GM19035 (cell line): ENCODE data around the gene OR6B1.
"Not testable (repeated sequence)": the region's sequence is repeated elsewhere in the genome, so short reads cannot be mapped to it uniquely, and the experiment has no call there.

Experiments used
- ATAC-seq: cut with Tn5 transposase; IDR thresholded peaks from one replicate; pipeline ENCODE4 v1.9.1; 2021; ENCODE audit not compliant: unreplicated experiment

The OR6B1 gene

GRCh38 chr7:144004703-144005102, 4.6 kb downstream of the OR6B1 start:
- no peak for ATAC-seq

- ATAC-seq, result no peak
Observed at GRCh38 chr7:144006029-144006691, 6.0 kb downstream of the OR6B1 start.

- no peak for ATAC-seq
Observed at GRCh38 chr7:144006692-144007042, 6.5 kb downstream of the OR6B1 start.

GRCh38 chr7:144009361-144009760, 9.2 kb downstream of the OR6B1 start:
- no peak for ATAC-seq

GRCh38 chr7:144010061-144010460, 9.9 kb downstream of the OR6B1 start:
- not testable (repeated sequence) for ATAC-seq

- ATAC-seq, result not testable (repeated sequence)
Observed at GRCh38 chr7:144010821-144011220, 10.7 kb downstream of the OR6B1 start.

GRCh38 chr7:144011458-144012230, 11.5 kb downstream of the OR6B1 start:
- no peak for ATAC-seq

- ATAC-seq, result no peak
Observed at GRCh38 chr7:144018065-144018464, 17.9 kb downstream of the OR6B1 start.

- no peak for ATAC-seq
Observed at GRCh38 chr7:144019457-144019856, 19.3 kb downstream of the OR6B1 start.

- no peak for ATAC-seq
Observed at GRCh38 chr7:144020340-144020739, 20.2 kb downstream of the OR6B1 start.

GRCh38 chr7:144022169-144022568, 22.0 kb downstream of the OR6B1 start:
- no peak for ATAC-seq

GRCh38 chr7:144023171-144023827, 23.2 kb downstream of the OR6B1 start:
- ATAC-seq, result no peak

GRCh38 chr7:144024213-144024612, 24.1 kb downstream of the OR6B1 start:
- no peak for ATAC-seq

- ATAC-seq, result no peak
Observed at GRCh38 chr7:144026203-144026883, 26.2 kb downstream of the OR6B1 start.

GRCh38 chr7:144027070-144027469, 26.9 kb downstream of the OR6B1 start:
- no peak for ATAC-seq

GRCh38 chr7:144027974-144028373, 27.9 kb downstream of the OR6B1 start:
- no peak for ATAC-seq

- ATAC-seq, result no peak
Observed at GRCh38 chr7:144028547-144028946, 28.4 kb downstream of the OR6B1 start.

GRCh38 chr7:144032516-144032915, 32.4 kb downstream of the OR6B1 start:
- no peak for ATAC-seq

GRCh38 chr7:144032985-144033709, 33.0 kb downstream of the OR6B1 start:
- no peak for ATAC-seq

- no peak for ATAC-seq
Observed at GRCh38 chr7:144035385-144035784, 35.3 kb downstream of the OR6B1 start.
